Measurements from ENCODE around the gene NDUFC1.
A peak's percentile ranks its signal among the peaks of the same experiment; 100 is the strongest.
"Not testable (repeated sequence)": the region's sequence is repeated elsewhere in the genome, so short reads cannot be mapped to it uniquely, and the experiment has no call there.

The NDUFC1 gene

DNA sequence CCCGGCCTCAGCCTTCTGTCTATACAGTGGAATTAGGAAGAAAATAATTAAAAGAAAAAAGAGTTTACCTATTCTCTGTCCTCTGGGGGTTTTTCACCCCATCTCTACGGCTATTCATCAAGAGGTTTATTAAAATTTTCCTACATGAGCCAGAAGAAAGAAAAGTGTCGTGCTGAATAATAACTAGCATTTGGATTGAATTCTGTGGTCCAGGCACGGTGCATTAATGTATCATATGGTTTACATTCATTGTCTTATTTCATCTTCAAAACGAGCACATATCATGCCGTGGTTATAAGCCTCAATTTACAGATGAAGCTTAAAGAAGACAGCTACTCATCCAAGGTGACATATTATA, 6.4 kb downstream of the NDUFC1 start:
- no peak for DNase-seq

DNA sequence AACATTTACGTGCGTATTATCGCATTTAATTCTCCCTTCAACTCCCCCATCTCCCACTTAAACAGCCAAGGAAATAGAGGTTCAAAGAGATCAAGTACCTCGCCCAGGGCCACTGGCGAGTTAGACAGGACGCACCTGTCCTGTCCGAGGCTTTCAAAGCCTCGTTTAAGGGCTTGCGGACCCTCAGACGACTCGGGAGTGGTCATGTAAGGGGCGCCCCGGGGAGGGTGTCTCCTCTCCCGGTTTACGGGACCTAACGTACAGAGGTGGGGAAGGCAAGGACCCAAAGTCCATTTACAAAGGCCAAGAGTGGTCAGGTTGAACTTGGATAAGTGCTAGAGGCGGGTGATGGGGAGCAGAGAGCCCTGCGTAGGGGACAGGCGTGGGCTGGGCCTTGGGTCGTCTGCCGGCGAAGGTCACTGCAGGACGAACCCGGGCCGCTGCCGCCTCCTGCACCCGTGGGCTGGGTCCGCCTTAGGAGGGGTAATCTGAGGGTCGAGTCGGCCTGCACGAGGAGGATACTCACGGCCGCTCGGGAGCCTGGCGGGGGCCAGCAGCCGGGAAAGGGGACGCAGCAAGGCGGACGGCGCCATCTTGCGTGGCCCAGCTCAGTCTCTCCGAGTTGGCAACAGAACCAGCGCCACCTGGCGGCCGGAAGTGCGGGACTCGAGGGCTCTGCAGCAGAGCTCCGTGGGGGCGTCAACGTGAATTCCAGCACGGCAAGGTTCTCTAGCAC, 6.9 kb downstream of the NDUFC1 start:
- DNase-seq, result peak; percentile 90

DNA sequence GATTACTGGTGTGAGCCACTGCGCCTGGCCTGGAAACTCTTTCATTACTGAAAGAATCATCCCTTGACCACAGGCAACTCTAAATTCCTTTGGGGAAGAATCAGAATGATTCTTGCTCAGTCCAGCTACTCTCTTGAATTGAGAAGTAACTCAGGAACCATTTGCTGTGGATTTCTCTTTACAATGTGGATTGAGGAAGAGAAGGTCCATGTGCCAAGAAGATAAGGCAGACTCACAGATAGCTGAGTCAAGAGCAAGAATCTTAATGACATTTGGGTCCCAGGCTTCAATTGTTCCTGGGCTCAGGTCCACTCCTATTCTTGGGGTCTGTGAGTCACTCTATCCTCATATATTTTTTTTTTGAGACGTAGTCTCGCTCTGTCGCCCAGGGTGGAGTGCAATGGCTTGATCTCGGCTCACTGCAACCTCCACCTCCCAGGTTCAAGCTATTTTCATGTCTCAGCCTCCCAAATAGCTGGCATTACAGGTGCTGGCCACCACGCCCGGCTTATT, 16.0 kb downstream of the NDUFC1 start:
- DNase-seq, result no peak

DNA sequence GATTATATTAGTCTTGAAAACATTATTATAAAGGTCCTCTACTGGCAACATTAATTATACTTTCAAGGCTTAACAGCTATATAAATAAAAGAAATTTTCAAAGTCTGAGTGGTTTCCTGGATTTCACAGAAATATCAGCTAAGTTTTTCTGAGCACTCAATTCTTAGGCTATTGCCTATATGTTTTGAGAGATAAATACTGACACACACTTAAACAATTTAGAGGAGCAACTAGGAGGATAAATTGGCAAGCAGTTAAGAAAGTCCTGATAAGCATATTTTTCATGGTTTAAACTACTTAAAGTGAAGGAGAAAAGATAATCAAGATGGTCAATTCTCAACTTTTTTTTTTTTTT, 19.6 kb downstream of the NDUFC1 start:
- DNase-seq, result no peak

DNA sequence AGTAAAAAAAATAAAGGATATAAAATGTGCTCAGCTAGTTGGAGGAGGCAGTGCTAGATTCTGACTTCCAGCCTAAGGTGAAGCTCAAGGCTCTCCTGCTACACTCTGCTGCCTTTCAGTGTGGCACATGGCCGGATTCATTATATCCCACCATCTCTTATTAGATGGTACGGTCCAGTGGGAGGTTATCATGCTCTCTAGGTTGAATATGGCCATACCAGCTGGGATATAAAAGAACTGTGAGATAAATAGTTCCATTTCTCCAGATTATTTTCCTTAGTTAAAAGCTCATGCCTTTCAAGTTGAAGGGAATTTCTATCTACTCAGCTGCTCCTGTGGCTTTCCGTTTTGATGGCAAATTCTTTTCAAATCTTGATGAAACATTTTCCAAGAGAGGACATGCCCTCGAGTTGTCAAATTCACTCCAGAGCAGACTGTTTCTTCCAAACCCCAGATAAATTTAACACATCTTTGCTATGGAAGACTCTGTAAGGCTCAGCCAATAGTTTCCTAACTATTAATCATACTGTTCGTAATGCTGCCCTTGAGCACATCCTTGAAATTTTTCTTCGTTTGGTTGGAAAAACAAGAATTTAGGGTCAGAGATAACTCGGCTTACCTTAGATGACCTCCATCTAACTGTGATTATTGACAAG, 20.1 kb downstream of the NDUFC1 start:
- no peak for DNase-seq

DNA sequence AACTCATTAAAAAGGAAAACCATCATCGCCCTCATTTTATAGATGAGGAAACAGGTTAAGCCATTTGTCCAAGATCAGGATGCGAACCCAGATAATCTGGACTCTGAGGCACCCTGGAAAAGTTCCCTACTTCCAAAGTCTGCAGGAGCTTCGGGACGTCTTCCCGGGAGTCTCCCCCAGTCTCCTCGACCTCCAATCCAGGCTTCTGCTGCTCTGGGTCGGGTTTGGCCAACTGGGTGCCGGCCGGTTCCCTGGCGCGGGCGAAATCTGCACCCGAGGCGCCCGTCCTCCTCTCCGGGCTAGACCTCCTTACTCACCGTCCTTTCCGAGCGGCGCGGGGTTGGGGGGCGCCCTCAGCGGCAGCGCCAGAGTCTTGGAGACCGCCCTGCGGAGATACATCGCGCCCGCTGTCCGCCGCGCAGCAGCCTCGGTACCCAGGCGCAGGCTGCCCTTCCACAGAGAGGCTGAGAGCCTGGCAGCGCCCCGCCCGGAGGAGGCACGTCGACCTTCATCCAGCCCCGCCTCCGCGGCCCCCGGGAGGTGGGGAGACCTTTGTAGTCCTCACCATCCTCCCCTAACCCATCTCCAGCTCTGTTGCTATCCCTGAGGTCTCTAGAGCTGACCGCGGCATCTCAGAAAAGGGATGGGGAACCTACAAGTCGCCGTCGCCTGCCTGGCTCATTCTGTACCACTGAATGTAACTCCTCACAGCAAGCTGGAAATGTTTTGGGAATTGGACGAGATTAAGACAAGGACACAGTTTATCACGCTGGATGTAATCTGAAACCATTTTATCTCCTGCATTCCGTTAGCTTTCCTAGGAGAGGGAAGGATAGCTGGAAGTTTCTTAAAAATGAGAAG, 22.3 kb downstream of the NDUFC1 start, which contains the start of gene MGARP:
MGARP (minus strand) TSS at position 466 of the 861 bp plus-strand sequence; CDS start at position 399, 67 bp downstream.
- no peak for DNase-seq

DNA sequence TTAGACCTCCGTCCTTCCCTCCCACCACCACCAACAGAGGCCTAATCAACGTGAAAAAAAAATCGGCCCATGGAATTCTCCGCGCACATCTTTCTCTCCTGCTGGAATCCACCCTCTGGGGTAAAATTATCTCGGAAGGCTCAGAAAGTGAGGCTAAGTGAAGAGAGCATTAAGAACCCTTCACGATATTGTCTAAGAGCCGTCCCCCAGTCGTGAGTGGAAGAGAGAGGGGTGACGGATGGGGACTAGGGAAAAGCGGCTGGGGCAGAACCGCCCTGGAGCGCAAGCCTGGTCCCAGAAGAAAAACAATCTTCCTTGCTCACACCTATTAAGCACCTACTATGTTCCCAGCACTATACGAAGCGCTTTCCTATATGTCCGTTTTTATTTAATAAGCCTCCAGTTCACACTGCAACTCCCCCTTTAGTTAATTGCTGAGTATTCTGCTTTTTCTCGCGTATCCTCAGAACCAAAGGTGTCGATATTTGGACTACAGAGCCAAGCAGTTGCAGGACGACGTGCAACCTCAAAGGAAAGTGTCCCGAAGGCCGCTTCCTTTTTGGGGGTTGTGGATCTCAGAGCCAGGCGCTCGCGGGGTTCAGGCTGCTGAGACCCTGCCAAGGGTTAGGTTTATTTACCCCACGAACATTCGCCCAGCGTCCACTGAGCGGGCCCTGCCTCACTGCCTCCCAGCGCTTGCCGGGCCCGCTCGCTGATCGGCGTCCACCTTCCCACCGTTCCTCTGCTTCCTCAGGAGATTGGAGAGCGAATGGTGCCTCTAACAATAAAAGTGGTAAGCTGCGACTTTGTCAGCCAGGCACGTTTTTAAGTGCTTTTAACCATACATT, 23.1 kb downstream of the NDUFC1 start:
- no peak for DNase-seq

DNA sequence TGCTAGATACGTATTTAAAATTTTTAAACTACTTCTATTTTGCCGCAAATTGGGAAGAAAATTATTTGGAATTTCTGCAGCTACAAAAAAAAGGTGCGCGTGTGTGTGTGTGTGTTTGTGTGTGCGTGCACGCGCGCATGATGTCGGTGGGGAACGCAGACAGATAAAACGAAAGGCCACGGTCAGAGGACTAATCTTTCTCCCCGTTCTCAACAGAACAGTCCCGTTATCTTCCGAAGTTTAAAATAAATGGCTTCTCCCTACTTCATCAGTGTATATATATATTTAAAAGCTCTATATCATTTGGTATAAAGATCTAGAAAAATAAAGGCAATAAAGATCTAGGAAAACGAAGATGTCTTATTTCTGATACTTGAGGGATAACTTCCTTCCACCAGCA, 23.8 kb downstream of the NDUFC1 start:
- DNase-seq, result no peak

DNA sequence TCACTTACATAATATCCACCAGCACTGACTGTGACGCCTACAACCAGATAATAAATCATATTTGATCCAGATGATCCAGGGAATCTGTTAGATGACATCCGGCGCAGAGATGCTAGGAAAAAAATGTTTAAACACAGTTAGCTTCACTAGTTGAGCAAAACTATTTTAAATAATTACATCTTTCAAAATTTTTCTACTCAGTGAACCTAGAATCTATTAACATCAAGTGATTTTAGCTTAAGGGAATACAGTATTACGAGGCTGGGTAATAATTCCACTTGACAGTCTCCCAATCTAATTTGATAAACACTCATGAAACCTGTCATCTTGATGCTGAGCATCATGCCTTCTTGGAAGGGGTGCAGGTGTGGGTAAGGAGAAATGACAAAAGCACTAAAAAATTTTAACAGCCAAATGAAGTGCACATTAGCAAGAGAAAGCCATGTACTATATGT, 27.0 kb downstream of the NDUFC1 start:
- no peak for DNase-seq

DNA sequence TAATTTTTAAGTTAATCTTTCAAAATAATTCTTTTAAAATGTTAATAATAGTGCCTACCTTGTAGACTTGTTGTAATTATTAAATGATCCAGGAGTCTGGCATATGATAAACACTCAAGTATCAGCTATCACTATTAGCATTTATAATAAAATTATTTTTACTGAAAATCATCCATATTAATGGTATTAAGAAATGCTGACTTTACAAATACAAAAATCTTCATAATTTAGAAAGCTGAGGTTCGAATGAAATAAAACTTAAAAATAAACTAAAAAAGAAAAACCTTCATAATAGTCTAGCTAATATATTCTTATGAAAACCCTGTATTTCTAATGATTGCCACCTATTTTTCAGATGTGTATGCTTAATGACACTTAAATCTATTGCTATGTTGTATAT, 27.5 kb downstream of the NDUFC1 start:
- DNase-seq, result no peak

DNA sequence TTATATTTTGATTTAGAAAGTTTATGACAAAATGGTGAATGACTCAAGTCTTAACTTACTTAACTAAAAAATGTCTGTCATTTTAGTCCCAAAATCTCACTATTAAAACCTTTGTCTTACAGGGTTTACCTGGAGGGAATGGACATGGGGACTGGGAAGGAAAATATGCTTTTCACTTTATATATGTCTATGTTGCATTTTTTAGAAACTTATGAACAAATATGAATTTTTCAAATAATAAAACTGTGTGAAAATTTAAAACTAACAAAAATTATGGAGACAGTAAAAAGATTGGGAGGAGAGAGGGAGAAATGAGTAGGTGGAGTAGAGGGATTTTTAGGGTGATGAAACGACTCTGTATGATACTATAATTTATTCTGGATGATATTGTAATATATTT, 28.4 kb downstream of the NDUFC1 start:
- no peak for DNase-seq

DNA sequence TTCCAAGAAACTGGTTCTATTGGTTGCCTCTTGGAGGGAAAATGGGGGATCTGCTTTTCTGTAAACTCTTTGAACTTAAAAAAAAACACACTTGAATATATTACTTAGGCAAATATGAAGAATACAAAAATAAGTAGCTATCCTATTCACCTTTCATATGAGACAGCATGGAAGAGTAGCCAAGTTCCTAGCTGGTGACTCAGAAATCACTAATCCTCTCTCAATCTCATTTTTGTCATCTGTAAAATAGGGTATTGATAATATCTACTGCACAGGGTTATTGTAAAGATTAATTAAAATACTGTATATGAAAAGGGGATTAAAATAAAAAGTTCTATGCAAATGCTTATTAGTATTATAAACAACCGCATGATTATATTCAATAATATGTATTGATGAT, 35.0 kb downstream of the NDUFC1 start:
- no peak for DNase-seq

DNA sequence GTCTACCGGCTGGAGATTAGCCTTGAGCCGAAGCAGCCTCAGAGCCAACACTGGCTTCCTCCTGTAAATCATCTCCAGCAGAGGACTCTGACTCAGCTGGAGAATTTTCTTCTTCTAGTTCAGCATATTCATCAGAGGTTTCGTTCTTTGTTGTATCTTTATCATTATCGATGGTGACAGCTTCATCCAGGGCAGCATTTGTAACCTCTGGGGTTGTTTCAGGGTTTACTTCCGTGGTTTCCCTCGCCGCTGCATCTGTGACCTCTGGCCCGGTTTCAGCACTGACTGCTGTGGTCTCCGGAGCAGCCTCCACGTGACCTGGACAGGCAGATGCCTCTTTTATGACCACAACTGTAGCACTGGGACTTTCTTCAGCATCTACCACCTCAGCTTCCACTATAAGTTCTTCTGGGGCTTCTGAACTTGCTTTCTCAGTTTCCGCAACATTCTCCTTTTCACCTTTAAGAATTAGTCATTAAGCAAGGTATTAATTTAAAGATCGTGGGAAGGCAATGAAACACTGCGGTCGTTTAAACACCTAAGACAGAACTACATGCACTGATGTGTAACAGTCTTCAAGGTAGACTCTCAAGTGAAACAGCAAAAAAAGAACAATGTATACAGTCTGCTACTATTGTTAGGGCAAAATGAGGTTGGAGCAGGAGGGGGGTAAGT, 35.6 kb downstream of the NDUFC1 start:
- no peak for DNase-seq

DNA sequence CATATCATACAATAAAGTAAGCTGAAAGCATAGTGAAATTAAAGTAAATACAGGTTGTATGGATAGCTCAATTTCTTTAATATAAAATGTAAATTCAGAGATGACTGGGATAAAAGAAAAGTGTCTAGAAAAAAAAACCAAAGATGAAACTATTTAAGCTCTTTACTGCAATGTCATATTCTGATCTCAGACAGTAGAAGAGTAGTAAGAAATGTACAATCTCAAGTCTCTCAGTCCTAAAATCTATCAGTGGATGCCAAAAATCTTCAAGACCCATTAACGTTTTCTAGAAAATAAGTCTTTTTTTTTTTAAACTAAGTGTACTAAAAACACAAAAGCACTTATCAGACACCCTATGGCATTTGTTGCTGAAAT, 36.1 kb downstream of the NDUFC1 start:
- no peak for DNase-seq

DNA sequence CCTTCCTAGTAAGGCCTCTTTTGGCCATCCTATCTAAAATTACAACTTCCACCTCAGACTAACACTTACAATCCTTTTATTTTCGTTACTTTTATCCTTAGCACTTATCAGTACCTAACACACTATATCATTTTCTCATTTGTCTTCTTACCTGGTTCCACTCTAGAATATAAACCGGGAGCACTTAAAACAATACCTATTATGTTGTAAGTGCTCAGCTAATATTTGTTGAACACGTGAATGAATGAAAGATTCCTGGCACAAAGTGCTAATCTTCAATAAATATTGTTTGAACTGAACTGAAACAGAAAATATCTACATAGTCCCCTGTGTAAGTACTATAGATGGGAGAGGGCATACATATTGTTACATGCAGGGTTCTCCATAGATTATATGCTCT, 36.6 kb downstream of the NDUFC1 start:
- DNase-seq, result no peak

DNA sequence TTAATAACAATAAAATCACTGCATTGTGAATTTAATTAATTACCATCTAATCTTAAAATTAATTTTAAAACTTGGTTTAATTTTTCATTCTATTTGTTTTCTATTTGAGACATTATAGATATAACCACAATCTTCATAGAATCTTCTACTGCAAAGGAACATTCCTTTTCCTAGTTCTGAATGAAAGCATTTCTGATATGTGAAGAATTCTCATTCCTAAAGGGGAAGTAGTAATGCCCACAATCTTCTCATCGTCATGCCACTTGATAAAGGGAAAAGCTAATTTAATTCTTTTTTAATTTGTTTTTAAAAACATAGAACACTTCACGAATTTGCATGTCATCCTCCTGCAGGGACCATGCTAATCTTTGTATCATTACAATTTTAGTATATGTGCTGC, 45.9 kb downstream of the NDUFC1 start:
- DNase-seq, result no peak

DNA sequence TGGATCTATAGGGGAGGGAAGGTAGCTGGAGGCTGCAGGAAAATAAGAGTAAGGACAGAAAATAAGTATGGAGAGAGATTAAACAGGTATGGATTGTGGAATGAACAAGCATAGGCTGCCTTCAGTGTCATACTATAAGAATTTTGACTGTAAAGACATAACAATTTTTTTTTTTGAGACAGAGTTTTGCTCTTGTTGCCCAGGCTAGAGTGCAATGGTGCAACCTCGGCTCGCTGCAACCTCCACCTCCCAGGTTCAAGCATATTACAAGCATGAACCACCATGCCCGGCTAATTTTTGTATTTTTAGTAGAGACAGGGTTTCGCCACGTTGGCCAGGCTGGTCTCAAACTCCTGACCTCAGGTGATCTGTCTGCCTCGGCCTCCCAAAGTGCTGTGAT, 46.7 kb downstream of the NDUFC1 start:
- not testable (repeated sequence) for DNase-seq

DNA sequence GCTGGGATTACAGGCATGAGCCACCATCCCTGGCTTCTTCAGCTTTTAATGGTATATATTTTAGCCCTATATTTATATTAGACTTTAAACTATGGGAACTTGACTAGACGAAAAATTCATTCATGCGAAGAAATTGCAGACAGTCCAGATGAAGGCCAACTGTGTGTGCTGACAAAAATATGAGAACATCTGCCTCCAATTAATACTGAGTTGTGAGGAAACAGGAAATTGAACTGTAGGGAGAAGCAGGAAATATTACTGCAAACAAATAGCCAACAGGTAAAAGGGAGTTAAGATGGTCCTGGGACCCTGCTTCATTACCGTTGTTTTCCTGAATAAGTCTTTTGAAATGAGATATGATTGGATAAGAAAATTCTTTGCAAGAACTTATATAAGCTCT, 48.6 kb downstream of the NDUFC1 start:
- DNase-seq, result no peak

DNA sequence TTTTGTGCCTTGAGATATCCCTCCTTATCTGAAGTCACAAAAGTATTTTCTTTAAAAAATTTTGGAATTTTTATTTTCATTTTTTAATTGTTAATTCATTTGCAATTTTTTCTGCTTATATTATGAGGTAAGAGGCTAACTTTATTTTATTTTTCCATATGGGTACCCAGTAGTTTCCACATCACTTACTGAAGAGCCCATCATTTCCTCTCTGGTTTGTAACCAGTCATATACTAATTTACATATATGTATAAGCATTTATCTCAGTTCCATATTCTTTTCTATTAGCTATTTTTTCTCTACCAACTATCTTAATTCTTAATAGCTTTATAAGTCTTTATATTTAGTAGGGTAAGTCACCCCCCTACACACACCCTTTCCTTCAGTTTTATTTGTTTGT, 49.2 kb downstream of the NDUFC1 start:
- no peak for DNase-seq

DNA sequence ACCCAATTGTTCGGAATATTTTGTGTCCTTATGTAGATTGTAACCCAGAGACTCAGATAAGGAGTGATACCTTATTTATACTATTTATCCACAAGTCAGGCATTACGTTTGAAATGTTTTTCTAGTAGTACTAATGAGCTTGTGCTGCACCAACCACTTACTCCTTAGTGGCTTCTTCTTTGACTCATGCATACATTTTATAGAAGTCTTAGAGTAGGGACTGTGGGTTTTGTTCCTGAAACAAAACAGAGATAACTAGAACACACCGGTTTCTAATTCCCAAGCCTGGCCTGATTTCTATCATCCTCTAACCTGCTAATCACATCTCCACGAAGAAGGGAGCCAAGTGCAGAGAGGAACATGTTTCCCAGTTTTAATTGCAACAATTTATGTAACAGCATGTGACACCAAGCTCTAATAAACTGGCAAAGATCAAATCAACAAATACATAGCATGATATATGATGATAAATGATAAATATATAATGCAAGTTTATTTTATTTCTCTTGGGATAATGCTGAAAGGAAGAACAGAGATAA, 54.5 kb downstream of the NDUFC1 start:
- no peak for DNase-seq

DNA sequence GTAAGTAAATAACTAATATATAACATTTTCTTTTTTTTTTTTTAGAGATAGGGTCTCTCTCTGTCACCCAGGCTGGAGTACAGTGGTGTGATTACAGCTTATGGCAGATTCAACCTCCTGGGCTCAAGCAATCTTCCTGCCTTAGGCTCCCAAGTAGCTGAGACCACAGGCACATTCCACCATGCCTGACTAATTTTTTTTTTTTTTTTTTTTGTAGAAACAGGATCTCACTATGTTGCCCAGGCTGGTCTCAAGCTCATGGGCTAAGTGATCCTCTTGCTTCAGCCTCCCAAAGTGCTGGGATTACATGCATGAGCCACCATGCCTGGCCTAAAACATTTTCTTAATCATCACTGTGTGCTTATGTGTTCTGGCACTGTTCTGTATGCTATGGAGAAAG, 55.0 kb downstream of the NDUFC1 start:
- DNase-seq, result no peak

DNA sequence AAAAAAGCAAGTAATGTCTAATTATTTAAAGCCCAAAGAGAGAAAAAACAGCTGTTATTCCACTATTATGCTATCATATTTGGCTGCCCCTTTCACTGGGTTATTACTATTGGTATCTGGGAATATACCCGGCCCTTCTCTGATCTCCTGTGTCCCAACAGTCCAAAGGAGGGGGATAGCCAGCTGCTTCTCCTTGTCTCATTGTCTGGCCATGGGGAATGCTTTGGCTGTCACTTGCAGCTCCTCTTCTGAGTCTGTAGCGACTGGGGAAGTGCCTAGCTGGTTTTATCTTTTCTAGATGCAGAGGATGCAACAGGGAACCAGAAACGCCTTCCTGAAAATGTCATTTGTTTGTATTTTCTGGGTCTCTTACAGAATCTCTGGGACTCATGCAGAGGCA, 56.1 kb downstream of the NDUFC1 start:
- DNase-seq, result no peak

Measured in NCI-H1048 (cell line).